ENCODE data around the gene LIMA1.

- TF ChIP-seq CTCF (IDR thresholded peaks at IDR 0.05; ENCODE audit: low read length) (0 out of 2 replicates have a peak, but pooled peaks have one; percentile 4), EZH2phosphoT487 (IDR thresholded peaks at IDR 0.05; ENCODE audit: low read length) (no peak), EZH2 (optimal IDR thresholded peaks at IDR 0.05; ENCODE audit: low read depth, low read length) (no peak)
These were observed 100.9 kb downstream of the LIMA1 start for GRCh38 chr12:50182461-50182860.

All from MM.1S (cell line).